Measurements from ENCODE around the gene TENM4.

The TENM4 gene

DNA sequence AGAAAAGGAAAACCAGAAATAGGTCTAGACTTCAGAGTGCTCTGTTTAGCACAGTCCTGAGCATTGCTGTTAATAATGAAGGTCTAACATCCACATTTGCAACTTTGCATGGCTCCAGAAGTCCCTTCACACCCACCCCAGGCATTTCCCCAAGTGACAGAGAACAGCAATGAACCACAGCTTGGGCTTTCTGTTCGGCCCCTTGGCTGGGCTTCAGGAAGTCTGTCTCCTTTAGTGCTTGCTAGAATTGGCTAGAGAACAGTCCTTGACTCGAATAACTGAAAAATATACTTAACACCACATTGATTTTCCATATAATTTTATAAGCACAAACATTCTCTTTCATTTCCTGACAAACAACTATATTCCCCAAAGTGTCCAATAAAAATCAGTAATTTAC is 29.3 kb upstream of the TENM4 start (continued):
- TF ChIP-seq, protein P1, sequence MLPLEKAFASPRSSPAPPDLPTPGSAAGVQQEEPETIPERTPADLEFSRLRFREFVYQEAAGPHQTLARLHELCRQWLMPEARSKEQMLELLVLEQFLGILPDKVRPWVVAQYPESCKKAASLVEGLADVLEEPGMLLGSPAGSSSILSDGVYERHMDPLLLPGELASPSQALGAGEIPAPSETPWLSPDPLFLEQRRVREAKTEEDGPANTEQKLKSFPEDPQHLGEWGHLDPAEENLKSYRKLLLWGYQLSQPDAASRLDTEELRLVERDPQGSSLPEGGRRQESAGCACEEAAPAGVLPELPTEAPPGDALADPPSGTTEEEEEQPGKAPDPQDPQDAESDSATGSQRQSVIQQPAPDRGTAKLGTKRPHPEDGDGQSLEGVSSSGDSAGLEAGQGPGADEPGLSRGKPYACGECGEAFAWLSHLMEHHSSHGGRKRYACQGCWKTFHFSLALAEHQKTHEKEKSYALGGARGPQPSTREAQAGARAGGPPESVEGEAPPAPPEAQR (tag by site-specific recombination; IDR thresholded peaks at IDR 0.05), result no peak
- TF ChIP-seq ZNF169 (tag by site-specific recombination; IDR thresholded peaks at IDR 0.05) (no peak), ZNF292 (tag by site-specific recombination; IDR thresholded peaks at IDR 0.05; ENCODE audit: borderline replicate concordance, low read depth) (no peak), ZNF324 (tag by site-specific recombination; IDR thresholded peaks at IDR 0.05) (no peak), SP7 (tag by site-specific recombination; IDR thresholded peaks at IDR 0.05) (no peak), ZNF157 (tag by site-specific recombination; IDR thresholded peaks at IDR 0.05) (no peak)
- TF ChIP-seq, protein P2, sequence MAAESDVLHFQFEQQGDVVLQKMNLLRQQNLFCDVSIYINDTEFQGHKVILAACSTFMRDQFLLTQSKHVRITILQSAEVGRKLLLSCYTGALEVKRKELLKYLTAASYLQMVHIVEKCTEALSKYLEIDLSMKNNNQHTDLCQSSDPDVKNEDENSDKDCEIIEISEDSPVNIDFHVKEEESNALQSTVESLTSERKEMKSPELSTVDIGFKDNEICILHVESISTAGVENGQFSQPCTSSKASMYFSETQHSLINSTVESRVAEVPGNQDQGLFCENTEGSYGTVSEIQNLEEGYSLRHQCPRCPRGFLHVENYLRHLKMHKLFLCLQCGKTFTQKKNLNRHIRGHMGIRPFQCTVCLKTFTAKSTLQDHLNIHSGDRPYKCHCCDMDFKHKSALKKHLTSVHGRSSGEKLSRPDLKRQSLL (tag by site-specific recombination; IDR thresholded peaks at IDR 0.05), result no peak

DNA sequence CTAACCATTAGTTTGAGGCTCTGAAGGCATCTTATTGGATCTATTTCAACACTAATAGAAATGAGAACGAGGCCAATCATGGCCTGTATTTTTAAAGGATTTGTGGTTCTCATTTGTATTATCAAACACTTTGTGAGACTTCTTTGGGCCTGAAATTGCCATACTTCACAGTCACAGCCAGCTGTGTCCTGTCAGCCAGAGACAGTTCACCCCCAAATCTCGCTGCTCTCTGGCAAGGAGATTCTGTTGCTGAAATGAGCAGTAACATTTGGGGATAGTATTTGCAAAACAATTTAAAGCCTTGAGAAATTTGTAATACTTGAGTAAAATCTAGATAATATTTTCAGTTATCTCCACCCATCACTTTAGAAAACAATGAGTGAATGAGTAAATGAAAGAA is 26.9 kb upstream of the TENM4 start:
- Histone ChIP-seq H3K4me1 (ENCODE audit: control insufficient read depth, insufficient read depth, low read length) (no peaks in the 10 kb centered on the region), H3K36me3 (ENCODE audit: control insufficient read depth in 2 of 2, insufficient read depth in 1 of 2, low read length in 2 of 2) (no peaks in the 10 kb centered on the region), H3K27ac (ENCODE audit: extremely low read depth, low read depth, low read length) (no peak overlapping the region), H3K4me3 (ENCODE audit: low read depth, low read length) (no peak overlapping the region), H3K9me3 (ENCODE audit: control insufficient read depth, insufficient read depth, low read depth, low read length) (no peaks in the 10 kb centered on the region)
- TF ChIP-seq, protein P3, sequence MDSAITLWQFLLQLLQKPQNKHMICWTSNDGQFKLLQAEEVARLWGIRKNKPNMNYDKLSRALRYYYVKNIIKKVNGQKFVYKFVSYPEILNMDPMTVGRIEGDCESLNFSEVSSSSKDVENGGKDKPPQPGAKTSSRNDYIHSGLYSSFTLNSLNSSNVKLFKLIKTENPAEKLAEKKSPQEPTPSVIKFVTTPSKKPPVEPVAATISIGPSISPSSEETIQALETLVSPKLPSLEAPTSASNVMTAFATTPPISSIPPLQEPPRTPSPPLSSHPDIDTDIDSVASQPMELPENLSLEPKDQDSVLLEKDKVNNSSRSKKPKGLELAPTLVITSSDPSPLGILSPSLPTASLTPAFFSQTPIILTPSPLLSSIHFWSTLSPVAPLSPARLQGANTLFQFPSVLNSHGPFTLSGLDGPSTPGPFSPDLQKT (IDR thresholded peaks at IDR 0.05; ENCODE audit: borderline replicate concordance, low read depth, low read length), result no peak
- TF ChIP-seq, protein P4, sequence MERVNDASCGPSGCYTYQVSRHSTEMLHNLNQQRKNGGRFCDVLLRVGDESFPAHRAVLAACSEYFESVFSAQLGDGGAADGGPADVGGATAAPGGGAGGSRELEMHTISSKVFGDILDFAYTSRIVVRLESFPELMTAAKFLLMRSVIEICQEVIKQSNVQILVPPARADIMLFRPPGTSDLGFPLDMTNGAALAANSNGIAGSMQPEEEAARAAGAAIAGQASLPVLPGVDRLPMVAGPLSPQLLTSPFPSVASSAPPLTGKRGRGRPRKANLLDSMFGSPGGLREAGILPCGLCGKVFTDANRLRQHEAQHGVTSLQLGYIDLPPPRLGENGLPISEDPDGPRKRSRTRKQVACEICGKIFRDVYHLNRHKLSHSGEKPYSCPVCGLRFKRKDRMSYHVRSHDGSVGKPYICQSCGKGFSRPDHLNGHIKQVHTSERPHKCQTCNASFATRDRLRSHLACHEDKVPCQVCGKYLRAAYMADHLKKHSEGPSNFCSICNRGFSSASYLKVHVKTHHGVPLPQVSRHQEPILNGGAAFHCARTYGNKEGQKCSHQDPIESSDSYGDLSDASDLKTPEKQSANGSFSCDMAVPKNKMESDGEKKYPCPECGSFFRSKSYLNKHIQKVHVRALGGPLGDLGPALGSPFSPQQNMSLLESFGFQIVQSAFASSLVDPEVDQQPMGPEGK (tag by site-specific recombination; IDR thresholded peaks at IDR 0.05), result no peak
- CTCF ChIA-PET, result interaction anchor here (0.8 kb wide), 1 partner anchor 67 kb away, joined by 5 read pairs; no protein-coding TSS in a partner anchor
- POLR2A ChIA-PET, result no interaction called here

DNA sequence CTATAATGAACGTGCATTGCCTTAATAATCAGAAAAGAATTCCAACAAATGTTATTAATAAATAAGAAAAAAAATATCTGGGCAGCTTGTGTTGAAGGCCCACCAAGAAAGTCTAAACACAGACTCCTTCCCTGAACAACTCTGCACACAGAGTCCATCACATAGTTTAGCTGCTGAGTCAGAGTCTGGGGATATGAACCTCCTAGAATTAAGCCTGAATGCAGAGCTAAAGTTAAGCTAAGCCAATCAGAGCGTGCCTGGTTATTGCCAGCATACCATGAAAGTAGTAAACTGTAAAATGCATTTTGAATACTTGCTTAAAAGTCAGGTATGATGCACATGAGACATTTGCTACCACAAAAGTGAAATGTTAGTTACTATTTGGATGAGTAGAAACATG is 25.6 kb upstream of the TENM4 start:
- ChIA-PET CTCF (interaction anchor here (0.6 to 1.2 kb wide), 3 partner anchors 25 to 166 kb away, joined by 3 to 5 read pairs (median 4); no protein-coding TSS in a partner anchor), POLR2A (no interaction called here)

More for the DNA sequence above, 25.6 kb upstream of the TENM4 start:
- no peak overlapping the region for H3K4me3 ChIP-seq (ENCODE audit: low read depth, low read length)
- no peaks in the 10 kb centered on the region for H3K4me1 ChIP-seq (ENCODE audit: control insufficient read depth, insufficient read depth, low read length)
- no peaks in the 10 kb centered on the region for H3K36me3 ChIP-seq (ENCODE audit: control insufficient read depth in 2 of 2, insufficient read depth in 1 of 2, low read length in 2 of 2)
- H3K27ac ChIP-seq (ENCODE audit: extremely low read depth, low read depth, low read length), result no peak overlapping the region
- H3K9me3 ChIP-seq (ENCODE audit: control insufficient read depth, insufficient read depth, low read depth, low read length), result no peaks in the 10 kb centered on the region
- TF ChIP-seq ZNF473 (tag by site-specific recombination; IDR thresholded peaks at IDR 0.05) (no peak), ZNF174 (tag by site-specific recombination; IDR thresholded peaks at IDR 0.05) (no peak), KLF7 (tag by site-specific recombination; IDR thresholded peaks at IDR 0.05; ENCODE audit: borderline replicate concordance) (no peak), RBAK (tag by site-specific recombination; IDR thresholded peaks at IDR 0.05) (no peak), BCL11B (tag by site-specific recombination; IDR thresholded peaks at IDR 0.05; ENCODE audit: low read depth) (no peak), ZNF521 (tag by site-specific recombination; IDR thresholded peaks at IDR 0.05) (no peak)
- TF ChIP-seq, protein P5, sequence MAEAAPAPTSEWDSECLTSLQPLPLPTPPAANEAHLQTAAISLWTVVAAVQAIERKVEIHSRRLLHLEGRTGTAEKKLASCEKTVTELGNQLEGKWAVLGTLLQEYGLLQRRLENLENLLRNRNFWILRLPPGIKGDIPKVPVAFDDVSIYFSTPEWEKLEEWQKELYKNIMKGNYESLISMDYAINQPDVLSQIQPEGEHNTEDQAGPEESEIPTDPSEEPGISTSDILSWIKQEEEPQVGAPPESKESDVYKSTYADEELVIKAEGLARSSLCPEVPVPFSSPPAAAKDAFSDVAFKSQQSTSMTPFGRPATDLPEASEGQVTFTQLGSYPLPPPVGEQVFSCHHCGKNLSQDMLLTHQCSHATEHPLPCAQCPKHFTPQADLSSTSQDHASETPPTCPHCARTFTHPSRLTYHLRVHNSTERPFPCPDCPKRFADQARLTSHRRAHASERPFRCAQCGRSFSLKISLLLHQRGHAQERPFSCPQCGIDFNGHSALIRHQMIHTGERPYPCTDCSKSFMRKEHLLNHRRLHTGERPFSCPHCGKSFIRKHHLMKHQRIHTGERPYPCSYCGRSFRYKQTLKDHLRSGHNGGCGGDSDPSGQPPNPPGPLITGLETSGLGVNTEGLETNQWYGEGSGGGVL (tag by site-specific recombination; IDR thresholded peaks at IDR 0.05), result no peak
- TF ChIP-seq, protein P6, sequence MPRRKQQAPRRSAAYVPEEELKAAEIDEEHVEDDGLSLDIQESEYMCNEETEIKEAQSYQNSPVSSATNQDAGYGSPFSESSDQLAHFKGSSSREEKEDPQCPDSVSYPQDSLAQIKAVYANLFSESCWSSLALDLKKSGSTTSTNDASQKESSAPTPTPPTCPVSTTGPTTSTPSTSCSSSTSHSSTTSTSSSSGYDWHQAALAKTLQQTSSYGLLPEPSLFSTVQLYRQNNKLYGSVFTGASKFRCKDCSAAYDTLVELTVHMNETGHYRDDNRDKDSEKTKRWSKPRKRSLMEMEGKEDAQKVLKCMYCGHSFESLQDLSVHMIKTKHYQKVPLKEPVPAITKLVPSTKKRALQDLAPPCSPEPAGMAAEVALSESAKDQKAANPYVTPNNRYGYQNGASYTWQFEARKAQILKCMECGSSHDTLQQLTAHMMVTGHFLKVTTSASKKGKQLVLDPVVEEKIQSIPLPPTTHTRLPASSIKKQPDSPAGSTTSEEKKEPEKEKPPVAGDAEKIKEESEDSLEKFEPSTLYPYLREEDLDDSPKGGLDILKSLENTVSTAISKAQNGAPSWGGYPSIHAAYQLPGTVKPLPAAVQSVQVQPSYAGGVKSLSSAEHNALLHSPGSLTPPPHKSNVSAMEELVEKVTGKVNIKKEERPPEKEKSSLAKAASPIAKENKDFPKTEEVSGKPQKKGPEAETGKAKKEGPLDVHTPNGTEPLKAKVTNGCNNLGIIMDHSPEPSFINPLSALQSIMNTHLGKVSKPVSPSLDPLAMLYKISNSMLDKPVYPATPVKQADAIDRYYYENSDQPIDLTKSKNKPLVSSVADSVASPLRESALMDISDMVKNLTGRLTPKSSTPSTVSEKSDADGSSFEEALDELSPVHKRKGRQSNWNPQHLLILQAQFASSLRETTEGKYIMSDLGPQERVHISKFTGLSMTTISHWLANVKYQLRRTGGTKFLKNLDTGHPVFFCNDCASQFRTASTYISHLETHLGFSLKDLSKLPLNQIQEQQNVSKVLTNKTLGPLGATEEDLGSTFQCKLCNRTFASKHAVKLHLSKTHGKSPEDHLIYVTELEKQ (tag by site-specific recombination; IDR thresholded peaks at IDR 0.05; ENCODE audit: borderline replicate concordance), result no peak
